HG03469 (cell line): ENCODE data around the gene KLHL22.
A peak's percentile ranks its signal among the peaks of the same experiment; 100 is the strongest.
"Not testable (repeated sequence)": the region's sequence is repeated elsewhere in the genome, so short reads cannot be mapped to it uniquely, and the experiment has no call there.

Source experiments
- ATAC-seq: cut with Tn5 transposase; IDR thresholded peaks from one replicate; pipeline ENCODE4 v1.9.1; 2021; ENCODE audit warnings: mild to moderate bottlenecking, moderate library complexity, moderate number of reproducible peaks; ENCODE audit not compliant: unreplicated experiment

Gene KLHL22, protein sequence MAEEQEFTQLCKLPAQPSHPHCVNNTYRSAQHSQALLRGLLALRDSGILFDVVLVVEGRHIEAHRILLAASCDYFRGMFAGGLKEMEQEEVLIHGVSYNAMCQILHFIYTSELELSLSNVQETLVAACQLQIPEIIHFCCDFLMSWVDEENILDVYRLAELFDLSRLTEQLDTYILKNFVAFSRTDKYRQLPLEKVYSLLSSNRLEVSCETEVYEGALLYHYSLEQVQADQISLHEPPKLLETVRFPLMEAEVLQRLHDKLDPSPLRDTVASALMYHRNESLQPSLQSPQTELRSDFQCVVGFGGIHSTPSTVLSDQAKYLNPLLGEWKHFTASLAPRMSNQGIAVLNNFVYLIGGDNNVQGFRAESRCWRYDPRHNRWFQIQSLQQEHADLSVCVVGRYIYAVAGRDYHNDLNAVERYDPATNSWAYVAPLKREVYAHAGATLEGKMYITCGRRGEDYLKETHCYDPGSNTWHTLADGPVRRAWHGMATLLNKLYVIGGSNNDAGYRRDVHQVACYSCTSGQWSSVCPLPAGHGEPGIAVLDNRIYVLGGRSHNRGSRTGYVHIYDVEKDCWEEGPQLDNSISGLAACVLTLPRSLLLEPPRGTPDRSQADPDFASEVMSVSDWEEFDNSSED

DNA sequence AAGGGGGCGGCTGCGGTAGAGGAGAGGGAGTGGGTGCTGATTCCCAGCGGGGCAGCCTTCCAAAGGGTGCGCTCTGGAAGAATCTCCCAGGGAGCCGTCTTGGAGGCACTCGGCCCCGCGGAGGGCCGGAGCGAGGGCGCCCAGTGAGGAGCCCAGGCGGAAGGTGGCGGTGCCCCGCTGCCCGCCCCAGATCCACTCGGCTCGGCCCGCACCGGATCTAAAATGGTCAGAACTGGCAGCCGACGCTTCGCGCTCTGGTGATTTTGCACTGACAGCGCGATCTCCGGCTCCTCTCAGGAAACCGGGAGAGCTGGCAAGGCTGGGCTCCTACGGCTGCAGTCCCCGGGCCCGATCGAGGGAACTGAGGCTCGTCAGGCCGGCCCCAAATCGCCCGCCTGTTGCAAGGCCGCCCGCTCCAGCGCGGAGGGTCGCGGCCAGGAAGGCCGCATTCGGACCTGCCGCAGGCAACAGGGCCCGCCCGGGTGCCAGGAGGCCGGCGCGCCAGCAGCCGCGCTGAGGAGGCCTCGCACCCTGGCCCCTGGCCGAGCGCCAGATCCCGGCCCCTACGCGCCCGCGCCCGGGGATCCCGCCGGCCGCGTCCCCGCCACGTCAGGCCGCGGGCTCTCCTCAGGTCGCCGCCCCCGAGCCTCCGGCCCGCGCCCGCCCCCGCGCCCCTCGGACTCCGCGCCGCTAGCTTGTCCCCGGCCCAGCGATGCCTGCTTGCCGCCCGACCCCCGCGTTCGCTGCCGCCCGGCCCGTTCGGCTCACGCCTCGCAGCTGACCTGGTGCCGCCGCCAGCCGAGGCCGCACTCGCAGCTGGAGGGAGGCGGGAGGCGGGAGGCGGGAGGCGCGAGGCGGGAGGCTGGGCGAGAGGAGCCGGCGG is at the start of gene KLHL22:
TSS of gene KLHL22 (minus strand) at position 818 of the 883 bp plus-strand sequence. CDS start 6,584 bp downstream, outside the sequence.
- ATAC-seq: peak; percentile 28

DNA sequence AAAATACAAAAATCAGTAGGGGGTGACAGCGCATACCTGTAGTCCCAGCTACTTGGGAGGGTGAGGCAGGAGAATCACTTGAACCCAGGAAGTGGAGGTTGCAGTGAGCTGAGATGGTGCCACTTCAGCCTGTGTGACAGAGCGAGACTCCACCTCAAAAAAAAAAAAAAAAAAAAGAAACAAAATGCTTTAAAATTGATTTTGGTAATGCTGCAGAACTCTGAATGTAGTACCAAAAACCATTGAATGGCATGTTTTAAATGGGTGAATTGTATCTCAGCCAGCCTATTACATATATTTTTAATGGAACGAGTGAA is 49.7 kb upstream of the KLHL22 start:
- ATAC-seq: not testable (repeated sequence)

DNA sequence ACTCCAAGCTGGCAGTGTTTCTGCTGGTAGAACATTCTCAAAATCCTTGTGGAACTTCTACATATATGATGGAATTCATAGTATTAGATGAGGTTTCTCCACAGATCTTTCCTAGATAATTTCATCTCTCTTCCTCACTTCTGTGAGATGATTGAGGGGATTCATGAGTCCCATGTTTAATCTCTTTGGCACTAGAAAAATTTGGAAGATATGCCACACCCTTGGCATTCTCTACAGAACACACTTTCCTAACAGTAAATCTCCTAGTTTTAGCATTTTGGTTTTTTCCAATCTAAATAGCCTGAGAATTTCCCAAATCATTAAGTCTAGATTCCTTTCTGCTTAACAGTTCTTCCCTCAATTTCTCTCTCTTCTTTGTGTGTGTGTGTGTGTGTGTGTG is 47.1 kb upstream of the KLHL22 start:
- ATAC-seq: no peak

DNA sequence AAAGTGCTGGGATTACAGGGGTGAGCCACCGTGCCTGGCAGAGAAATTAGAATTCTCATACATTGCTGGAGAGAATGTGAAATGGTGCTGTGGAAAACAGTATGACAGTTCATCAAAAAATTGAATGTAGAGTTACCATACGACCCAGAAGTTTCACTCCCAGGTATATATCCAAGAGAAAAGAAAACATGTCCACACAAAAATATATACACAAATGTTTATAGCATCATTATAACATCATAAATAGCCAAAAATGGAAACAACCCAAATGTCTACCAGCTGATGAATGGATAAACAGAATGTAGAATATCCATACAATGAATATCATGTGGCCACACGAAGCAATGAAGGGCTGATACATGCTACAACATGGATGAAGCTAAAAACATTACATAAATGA is 46.5 kb upstream of the KLHL22 start:
- no peak for ATAC-seq

DNA sequence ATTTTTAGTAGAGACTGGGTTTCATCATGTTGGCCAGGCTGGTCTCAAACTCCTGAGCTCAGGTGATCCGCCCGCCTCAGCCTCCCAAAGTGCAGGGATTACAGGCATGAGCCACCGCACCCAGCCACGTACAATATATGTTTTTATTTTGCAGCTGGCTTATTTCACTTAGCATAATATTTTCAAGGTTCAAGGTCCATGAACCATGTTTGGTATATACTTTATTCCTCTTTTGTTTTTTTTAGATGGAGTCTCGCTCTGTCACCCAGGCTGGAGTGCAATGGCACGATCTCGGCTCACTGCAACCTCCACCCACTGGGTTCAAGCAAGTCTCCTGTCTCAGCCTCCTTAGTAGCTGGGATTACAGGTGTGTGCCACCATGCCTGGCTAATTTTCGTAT is 43.3 kb upstream of the KLHL22 start:
- ATAC-seq: not testable (repeated sequence)

DNA sequence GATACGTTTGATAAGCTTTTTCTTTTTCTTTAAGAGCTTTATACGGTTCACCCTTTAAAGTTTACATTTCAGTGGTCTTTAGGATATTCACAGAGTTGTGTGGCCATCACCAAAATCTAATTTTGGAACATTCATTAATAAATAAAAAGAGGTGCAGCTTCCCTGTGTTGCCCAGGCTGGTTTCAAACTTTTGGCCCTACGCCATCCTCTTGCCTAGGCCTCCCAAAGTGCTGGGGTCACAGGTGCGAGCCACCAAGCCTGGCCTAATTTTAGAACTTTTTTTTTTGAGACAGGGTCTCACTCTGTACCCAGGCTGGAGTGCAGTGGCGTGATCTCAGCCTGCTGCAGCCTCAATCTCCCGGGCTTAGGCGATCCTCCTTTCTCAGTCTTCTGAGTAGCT is 42.4 kb upstream of the KLHL22 start:
- ATAC-seq: no peak

DNA sequence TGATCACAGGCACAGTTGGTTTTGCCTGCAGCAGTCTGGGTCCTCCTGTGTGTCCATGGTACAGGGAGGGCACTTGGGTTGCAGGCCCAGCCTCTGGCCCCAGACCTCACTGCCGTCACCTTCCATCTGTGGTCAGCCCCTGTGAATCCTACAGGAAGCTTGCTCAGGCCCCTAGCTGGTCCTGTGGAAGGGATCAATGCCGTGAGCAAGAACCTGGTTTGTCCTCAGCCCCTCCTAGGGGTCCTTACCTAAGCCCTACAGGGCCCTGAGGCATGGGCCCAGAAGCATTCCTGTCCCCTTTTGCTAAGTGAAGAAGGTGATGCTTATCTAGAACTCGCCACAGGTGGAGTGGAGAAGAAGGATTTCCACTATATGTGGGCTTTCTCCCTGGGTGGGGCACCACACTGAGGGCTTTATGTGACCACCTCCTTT is 41.7 kb upstream of the KLHL22 start:
- ATAC-seq: no peak

DNA sequence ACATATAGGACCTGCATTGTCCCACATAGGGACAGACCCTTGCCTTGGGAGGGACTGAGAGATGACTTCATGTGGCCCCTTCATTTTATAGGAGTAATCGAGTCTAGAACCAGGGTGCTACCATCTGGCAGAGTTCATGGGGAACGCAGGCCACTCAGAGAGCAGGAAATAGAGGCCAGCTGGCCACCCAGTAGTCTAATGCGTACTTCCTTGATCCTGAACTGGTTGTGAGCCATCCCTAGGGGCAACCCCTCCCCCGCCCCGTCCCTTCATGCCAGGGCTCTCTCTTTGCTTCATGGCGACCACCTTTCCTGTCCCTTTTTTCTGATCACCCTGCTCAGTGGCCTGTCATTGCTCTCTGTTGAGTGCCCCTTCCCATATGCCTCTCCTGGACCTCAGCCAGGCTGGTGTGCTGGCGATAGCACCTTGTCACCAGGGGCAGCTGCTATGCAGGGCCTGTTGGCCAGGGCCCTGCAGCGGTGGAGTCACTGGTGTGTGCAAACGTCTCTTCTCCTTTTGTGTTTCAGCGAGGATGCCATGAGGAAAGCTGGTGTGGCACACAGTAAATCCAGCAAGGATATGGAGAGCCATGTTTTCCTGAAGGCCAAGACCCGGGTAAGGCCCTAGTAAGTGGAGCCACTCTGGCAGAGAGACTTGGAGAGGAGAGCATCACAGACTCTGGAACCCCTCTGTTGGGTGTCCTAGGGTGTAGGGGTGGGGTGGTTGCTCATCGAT is 41.2 kb upstream of the KLHL22 start:
- ATAC-seq: no peak

DNA sequence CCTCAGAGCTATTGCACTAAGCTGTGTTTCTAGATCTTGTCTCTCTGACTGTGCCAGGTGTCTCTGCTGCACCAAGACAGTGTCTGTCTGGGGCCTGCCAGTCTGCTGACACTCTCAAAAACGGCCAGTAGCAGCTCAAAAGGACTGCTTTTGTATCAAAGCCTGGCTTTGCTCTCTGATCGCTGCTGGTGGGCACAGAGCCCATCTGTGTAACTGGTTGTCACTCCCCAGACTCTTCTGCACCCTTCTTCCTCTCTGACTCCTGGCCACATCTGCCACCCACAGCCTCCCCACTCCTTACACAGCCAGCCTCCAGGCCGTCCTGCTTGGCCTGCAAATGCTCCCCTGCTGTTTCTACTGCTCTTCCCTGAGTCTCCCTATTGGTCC is 38.3 kb upstream of the KLHL22 start:
- no peak for ATAC-seq

DNA sequence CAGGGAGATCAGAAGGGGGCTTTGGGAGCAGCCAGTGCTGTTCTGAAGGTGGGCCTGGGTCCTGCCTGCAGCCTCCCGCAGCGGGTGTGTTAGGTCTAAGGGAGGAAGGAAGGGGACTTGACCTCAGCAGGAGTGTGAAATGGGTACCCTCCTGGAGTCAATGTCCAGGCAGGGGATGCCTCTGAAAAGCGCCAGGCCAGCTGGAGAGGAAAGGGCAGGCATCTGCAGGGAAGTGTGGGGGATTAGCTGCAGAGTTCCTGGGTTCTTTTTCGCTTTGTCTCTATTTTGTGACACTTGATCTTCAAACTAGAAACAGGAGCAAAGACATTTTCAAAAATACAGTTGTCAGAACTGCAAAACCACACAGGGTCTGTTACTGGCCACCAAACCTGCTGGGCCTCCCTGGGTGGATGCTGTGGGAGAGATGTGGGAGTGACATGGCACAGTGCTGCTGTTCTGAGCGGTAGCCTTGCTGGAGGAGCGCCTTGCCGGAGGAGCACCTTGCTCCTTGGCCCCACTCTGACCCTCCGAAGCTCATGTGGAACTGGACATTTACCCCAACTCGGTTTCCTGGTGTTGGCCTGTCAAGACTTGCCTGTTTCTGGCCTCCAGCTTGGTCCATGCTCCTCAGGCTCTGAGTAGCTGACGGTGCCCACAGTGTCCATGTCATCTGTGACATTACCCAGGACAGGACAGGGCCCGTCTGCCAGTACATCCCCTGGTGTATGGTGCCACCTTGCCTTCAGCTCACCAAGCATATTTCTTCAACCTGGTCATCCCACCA is 37.7 kb upstream of the KLHL22 start:
- no peak for ATAC-seq

DNA sequence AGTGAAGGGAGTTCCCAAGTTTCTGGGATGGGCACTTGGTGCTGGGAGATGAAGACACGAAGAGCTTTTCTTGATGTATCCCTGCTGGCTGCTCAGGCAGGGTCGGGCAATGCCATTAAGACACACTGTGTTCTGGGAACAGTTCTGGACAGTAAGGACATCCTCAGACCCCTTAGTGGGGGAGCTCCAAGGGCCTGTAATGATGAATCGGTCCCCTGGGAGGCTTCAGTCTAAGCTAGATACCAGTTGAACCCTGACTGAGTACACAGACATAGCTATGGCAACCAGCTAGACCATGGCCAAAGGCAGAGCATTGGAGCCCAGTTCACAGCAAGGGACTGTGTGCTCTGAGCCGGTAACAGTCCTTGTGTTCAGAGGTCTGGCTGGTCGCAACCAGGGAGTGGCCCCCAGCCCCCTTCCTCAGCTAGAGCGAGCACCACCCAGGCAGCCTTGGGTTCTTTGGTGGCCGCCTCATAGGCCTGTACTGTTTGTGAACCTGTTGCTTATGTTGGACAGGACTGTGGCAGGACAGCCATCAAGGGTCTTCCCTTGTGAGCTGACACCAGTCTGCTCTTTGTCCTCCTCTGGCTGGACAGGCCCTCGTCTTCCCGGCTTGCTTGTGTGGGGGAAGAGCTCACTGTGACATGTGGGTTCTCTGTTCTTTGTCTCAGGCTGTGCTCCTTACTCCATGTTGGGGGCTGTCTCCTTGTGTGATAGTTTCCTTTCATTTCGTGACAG is 36.8 kb upstream of the KLHL22 start:
- ATAC-seq: no peak

DNA sequence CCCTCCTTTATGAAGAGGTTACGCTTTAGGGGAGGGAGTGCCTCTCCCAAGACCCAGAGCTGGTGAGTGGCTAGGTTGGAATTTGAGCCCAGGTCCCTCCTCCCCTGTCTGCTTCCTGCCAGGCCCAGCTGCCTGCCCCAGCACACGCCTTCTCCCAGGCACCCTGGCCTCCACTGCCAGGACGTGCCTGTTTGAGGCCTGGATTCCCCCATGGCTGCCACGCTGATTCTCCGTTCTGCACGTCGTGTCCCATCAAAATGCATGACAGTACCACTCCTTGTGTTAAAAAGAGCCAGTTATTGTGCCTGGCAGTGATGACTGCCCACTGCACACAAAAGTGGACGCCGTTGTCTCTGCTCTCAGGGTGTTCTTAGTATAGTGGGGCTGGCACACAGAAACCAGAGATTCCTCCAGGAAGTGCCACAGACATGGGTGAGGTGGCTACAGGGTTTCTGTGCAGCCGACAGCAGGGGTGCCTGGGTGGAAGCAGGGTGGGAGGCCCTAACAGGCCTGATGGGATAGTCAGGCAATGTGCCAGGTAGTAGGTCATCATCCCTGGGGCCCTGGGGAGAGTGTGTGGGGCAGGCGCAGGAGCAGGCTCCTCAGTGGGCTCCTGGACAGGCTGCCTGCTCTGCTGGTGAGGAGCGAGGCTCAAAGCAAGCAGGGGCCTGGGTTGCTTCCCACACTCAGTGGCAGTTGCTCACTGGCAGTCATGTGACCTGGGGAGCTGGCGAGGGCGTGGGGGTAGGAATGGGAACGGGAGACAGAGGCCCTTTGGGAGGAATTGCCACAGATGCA is 36.0 kb upstream of the KLHL22 start:
- ATAC-seq: no peak

DNA sequence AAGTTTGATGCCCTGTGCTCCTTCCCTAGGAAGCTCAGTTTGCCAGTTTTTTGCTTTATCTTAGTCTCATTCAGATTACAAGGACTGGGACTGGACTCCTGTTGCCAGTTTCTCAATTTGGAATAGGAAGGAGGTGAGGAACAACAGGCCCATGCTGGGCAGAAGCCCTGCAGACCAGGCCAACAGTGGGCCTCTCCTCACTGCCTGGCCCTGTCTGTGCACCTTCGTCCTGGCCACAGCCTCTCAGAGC is 35.5 kb upstream of the KLHL22 start:
- ATAC-seq: no peak

DNA sequence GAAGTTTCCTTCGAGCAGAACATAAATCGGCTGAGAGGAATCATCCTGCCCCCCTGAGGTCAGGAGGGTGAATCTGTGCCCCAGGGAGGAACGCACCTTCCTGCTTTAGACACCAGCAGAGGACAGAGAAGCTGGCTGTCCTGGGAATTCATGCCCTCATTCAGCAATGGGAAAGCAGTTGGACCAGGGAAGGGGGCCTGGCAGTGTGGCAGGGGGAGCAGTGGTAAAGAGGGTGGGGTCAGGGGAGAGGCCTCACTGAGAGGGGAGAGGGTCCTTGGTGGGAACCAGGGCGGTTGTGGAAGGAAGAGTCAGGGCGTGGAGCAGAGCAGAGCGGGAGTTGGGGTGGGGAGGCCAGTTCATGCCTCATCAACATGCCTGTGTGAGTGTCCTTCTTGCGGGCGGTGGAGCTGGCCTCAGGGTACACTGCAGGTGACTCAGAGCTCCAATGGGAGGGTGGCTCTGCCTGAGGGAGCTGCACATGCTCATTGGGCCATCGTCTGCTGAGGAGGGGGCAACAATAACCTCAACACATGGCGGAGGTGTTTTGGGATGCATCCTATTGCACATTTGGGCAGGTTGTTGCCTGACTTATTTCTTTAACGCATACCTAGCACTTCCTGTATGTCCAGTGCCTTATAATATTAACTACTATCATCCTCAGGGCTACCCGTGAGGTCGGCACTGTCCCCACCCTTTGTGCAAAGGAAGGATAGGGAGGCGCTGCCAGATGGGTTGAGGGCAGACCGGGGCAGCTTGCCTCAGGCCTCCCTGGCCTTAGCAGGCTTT is 35.0 kb upstream of the KLHL22 start:
- ATAC-seq: no peak

DNA sequence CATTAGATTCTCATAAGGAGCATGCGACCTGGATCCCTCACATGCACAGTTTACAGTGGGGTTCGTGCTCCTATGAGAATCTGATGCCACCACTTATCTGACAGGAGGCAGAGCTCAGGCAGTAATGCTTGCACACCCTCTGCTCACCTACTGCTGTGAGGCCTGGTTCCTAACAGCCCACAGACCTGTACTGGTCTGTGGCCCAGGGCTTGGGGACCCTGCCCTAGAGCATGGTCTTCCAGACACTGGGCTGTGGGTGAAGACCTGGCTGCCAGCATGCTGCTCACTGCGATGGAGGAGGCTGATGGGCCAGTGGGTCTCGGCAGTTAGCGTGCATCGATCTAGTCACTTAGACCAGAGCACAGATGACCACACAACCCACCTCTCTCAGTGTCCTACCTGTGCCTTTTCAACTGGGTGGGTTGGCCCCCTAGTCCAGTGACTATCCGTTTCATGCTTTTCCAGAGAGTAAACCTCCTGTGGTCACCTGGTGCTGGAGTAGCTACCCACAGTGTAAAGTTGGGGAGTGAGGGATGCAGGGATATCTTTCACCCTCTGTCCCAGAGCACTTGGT is 32.9 kb upstream of the KLHL22 start:
- no peak for ATAC-seq

DNA sequence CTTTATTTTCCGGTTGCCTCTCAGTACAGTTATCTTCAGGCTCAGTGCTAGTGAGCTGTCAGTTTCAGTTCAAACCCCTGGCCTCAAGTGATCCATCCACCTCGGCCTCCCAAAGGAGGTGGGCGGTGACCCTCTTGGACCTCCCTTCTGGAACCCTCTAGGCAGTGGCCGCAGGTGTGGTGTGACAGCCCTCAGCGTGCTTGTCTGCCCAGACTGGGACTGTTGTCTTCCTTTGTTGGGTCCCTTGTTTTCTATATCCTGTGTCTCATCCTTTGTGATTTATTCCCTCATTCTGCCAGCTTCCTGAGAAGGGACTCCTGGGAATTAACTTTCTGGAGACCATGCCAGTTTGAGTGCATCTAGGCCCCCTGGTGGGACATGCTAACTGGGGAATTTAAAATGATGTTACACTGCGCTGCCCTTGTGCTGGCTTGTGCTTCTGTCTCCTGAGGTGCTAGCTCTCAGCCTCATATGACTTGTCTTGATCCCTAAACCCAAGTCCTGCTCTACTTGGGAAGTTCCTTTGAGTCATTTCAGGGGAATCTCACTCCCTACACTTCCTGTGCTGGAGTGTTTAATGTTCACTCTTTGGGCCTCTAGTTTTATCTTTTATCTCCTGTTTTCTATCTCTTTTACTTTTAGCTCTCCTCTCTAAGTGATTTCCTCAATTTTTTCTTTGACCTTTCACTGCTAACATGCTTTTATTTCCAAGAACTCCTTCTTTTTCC is 31.2 kb upstream of the KLHL22 start:
- ATAC-seq: no peak

DNA sequence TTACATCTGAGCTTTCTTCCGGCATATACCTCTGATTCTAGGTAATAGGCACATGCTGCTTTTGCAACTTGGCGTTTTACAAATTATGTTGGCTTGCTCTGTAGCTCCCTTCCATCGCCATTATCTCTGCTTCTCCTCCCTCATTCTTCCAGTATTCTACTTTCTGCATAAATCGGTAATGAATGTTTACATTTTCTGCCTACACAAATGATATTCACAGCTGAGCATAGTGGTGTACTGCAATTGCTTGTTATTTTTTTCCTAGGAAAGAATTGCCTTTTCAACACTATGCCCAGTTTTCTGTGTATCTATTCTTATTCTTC is 30.7 kb upstream of the KLHL22 start:
- no peak for ATAC-seq
